ENCODE measurements around the gene CCDC74B. TPM values are rescaled to one million over a fixed set of nuclear protein-coding genes. Genes with fewer than 3 reads are reported as not detected.
"Not testable (repeated sequence)": the region's sequence is repeated elsewhere in the genome, so short reads cannot be mapped to it uniquely, and the experiment has no call there.

CCDC74B gene
- total RNA-seq, 1 experiment from 2014 or later, result 7.4 TPM

- no peaks in the 10 kb centered on the region for H3K27me3 ChIP-seq (ENCODE audit: control insufficient read depth, insufficient read depth, low read length)
- H3K36me3 ChIP-seq (replicated peaks; ENCODE audit: control insufficient read depth, insufficient read depth, low read length), result no peaks in the 10 kb centered on the region; the same call in 1 of the 2 replicates
- peak; percentile 95 for DNase-seq
- peak within 1 kb of the TSS; percentile 95 for H3K4me3 ChIP-seq (ENCODE audit: insufficient read depth, low read depth, low read length)
Measured at GRCh38 chr2:130181325-130181879, 36.5 kb upstream of the CCDC74B start, which contains the start of gene SMPD4. SMPD4 (minus strand) TSS chr2:130181602; CDS start chr2:130176592, 5,010 bp downstream.

GRCh38 chr2:130180404-130181324 lies 35.8 kb upstream of the CCDC74B start:
- peak; percentile 22 for DNase-seq
- not testable (repeated sequence) for H3K27me3 ChIP-seq (ENCODE audit: control insufficient read depth, insufficient read depth, low read length); H3K36me3 ChIP-seq (replicated peaks; ENCODE audit: control insufficient read depth, insufficient read depth, low read length)
- H3K4me3 ChIP-seq (ENCODE audit: insufficient read depth, low read depth, low read length), result peak overlapping the region; percentile 95

GRCh38 chr2:130174866-130175265 lies 30.0 kb upstream of the CCDC74B start:
- DNase-seq; H3K4me3 ChIP-seq (ENCODE audit: insufficient read depth, low read depth, low read length); H3K27me3 ChIP-seq (ENCODE audit: control insufficient read depth, insufficient read depth, low read length): not testable (repeated sequence)
- H3K36me3 ChIP-seq (replicated peaks; ENCODE audit: control insufficient read depth, insufficient read depth, low read length), result peaks cover 13% of the 10 kb centered on the region

GRCh38 chr2:130169896-130170295 lies 25.0 kb upstream of the CCDC74B start:
- Histone ChIP-seq H3K27me3 (ENCODE audit: control insufficient read depth, insufficient read depth, low read length) (no peaks in the 10 kb centered on the region), H3K4me3 (ENCODE audit: insufficient read depth, low read depth, low read length) (no peak overlapping the region), H3K36me3 (replicated peaks; ENCODE audit: control insufficient read depth, insufficient read depth, low read length) (peaks cover 24% of the 10 kb centered on the region)
- DNase-seq, result no peak

- not testable (repeated sequence) for H3K27me3 ChIP-seq (ENCODE audit: control insufficient read depth, insufficient read depth, low read length); H3K4me3 ChIP-seq (ENCODE audit: insufficient read depth, low read depth, low read length); DNase-seq
- peaks cover 23% of the 10 kb centered on the region for H3K36me3 ChIP-seq (replicated peaks; ENCODE audit: control insufficient read depth, insufficient read depth, low read length)
Measured at GRCh38 chr2:130169163-130169562, 24.3 kb upstream of the CCDC74B start.

GRCh38 chr2:130166611-130167010 lies 21.7 kb upstream of the CCDC74B start:
- not testable (repeated sequence) for H3K27me3 ChIP-seq (ENCODE audit: control insufficient read depth, insufficient read depth, low read length); DNase-seq; H3K4me3 ChIP-seq (ENCODE audit: insufficient read depth, low read depth, low read length)
- H3K36me3 ChIP-seq (replicated peaks; ENCODE audit: control insufficient read depth, insufficient read depth, low read length), result peaks cover 21% of the 10 kb centered on the region

GRCh38 chr2:130165293-130166016 lies 20.5 kb upstream of the CCDC74B start:
- no peak for DNase-seq
- no peaks in the 10 kb centered on the region for H3K27me3 ChIP-seq (ENCODE audit: control insufficient read depth, insufficient read depth, low read length)
- peaks cover 20% of the 10 kb centered on the region for H3K36me3 ChIP-seq (replicated peaks; ENCODE audit: control insufficient read depth, insufficient read depth, low read length)
- no peak overlapping the region for H3K4me3 ChIP-seq (ENCODE audit: insufficient read depth, low read depth, low read length)

GRCh38 chr2:130162968-130163367 lies 18.1 kb upstream of the CCDC74B start:
- Histone ChIP-seq H3K27me3 (ENCODE audit: control insufficient read depth, insufficient read depth, low read length) (no peaks in the 10 kb centered on the region), H3K36me3 (replicated peaks; ENCODE audit: control insufficient read depth, insufficient read depth, low read length) (peaks cover 18% of the 10 kb centered on the region), H3K4me3 (ENCODE audit: insufficient read depth, low read depth, low read length) (no peak overlapping the region)
- DNase-seq, result peak; percentile 13

- peaks cover 14% of the 10 kb centered on the region for H3K36me3 ChIP-seq (replicated peaks; ENCODE audit: control insufficient read depth, insufficient read depth, low read length)
- not testable (repeated sequence) for H3K4me3 ChIP-seq (ENCODE audit: insufficient read depth, low read depth, low read length); H3K27me3 ChIP-seq (ENCODE audit: control insufficient read depth, insufficient read depth, low read length)
- peak; percentile 8 for DNase-seq
Measured at GRCh38 chr2:130162486-130162885, 17.6 kb upstream of the CCDC74B start.

GRCh38 chr2:130160838-130161705 lies 16.2 kb upstream of the CCDC74B start:
- not testable (repeated sequence) for H3K4me3 ChIP-seq (ENCODE audit: insufficient read depth, low read depth, low read length); H3K27me3 ChIP-seq (ENCODE audit: control insufficient read depth, insufficient read depth, low read length); H3K36me3 ChIP-seq (replicated peaks; ENCODE audit: control insufficient read depth, insufficient read depth, low read length)
- peak; percentile 52 for DNase-seq

GRCh38 chr2:130160131-130160530 lies 15.2 kb upstream of the CCDC74B start:
- peak; percentile 11 for DNase-seq

GRCh38 chr2:130159376-130159775 lies 14.5 kb upstream of the CCDC74B start:
- H3K27me3 ChIP-seq (ENCODE audit: control insufficient read depth, insufficient read depth, low read length); DNase-seq; H3K4me3 ChIP-seq (ENCODE audit: insufficient read depth, low read depth, low read length): not testable (repeated sequence)
- peaks cover 11% of the 10 kb centered on the region for H3K36me3 ChIP-seq (replicated peaks; ENCODE audit: control insufficient read depth, insufficient read depth, low read length)

More at GRCh38 chr2:130160131-130160530, 15.2 kb upstream of the CCDC74B start:
- Histone ChIP-seq H3K27me3 (ENCODE audit: control insufficient read depth, insufficient read depth, low read length) (no peaks in the 10 kb centered on the region), H3K36me3 (replicated peaks; ENCODE audit: control insufficient read depth, insufficient read depth, low read length) (peaks cover 9% of the 10 kb centered on the region), H3K4me3 (ENCODE audit: insufficient read depth, low read depth, low read length) (no peak overlapping the region)

GRCh38 chr2:130158631-130159030 lies 13.7 kb upstream of the CCDC74B start:
- DNase-seq, result no peak
- Histone ChIP-seq H3K36me3 (replicated peaks; ENCODE audit: control insufficient read depth, insufficient read depth, low read length) (peaks cover 6% of the 10 kb centered on the region), H3K27me3 (ENCODE audit: control insufficient read depth, insufficient read depth, low read length) (no peaks in the 10 kb centered on the region), H3K4me3 (ENCODE audit: insufficient read depth, low read depth, low read length) (no peak overlapping the region)
